ENCODE results near the gene ADCK2.

ADCK2 gene

GRCh38 chr7:140696024-140696679 lies 23.4 kb downstream of the ADCK2 start:
- no peak for DNase-seq (ENCODE audit: low spot score)

GRCh38 chr7:140696680-140697446 lies 24.1 kb downstream of the ADCK2 start, which contains the start of gene NDUFB2:
Gene NDUFB2 (plus strand): TSS chr7:140696708. CDS start chr7:140696745, 37 bp downstream.
- no peak for TF ChIP-seq CTCF (IDR thresholded peaks at IDR 0.05)
- Histone ChIP-seq H3K4me3 (peak within 1 kb of the TSS; percentile 83), H3K27ac (peak within 1 kb of the TSS; percentile 85 to 90)
- peak; percentile 96 for DNase-seq (ENCODE audit: low spot score)

More at GRCh38 chr7:140696024-140696679, 23.4 kb downstream of the ADCK2 start:
- TF ChIP-seq CTCF (IDR thresholded peaks at IDR 0.05), result no peak
- Histone ChIP-seq H3K27ac (peak overlapping the region; percentile 85 to 90), H3K4me3 (peak overlapping the region; percentile 83)

- Histone ChIP-seq H3K4me3 (peak overlapping the region; percentile 83), H3K27ac (peak overlapping the region; percentile 85 to 90)
- no peak for DNase-seq (ENCODE audit: low spot score)
- TF ChIP-seq CTCF (IDR thresholded peaks at IDR 0.05), result no peak
These were observed 24.9 kb downstream of the ADCK2 start for GRCh38 chr7:140697447-140698143.

- Histone ChIP-seq H3K27ac (no peak overlapping the region), H3K4me3 (peak overlapping the region; percentile 83)
- no peak for DNase-seq (ENCODE audit: low spot score)
- TF ChIP-seq CTCF (IDR thresholded peaks at IDR 0.05), result no peak
These were observed 25.7 kb downstream of the ADCK2 start for GRCh38 chr7:140698477-140698876.

- no peak for TF ChIP-seq CTCF (IDR thresholded peaks at IDR 0.05)
- DNase-seq (ENCODE audit: low spot score), result no peak
- Histone ChIP-seq H3K4me3 (no peak overlapping the region), H3K27ac (no peak overlapping the region)
These were observed 30.0 kb downstream of the ADCK2 start for GRCh38 chr7:140702774-140703173.

GRCh38 chr7:140704205-140704604 lies 31.5 kb downstream of the ADCK2 start:
- TF ChIP-seq CTCF (IDR thresholded peaks at IDR 0.05), result no peak
- no peak for DNase-seq (ENCODE audit: low spot score)
- no peak overlapping the region for H3K4me3 ChIP-seq
- no peak overlapping the region for H3K27ac ChIP-seq

Data from coronary artery (tissue), 2 donors.